Activated CD4-positive, alpha-beta T cell treated with anti-CD3 and anti-CD28 coated beads, Interleukin-2, amount 50 U/mL, for 24 hours (primary cell): Measurements from ENCODE around the gene KCNG2.

ENCODE experiments used
- DNase-seq, 2 donors: peaks; one replicate each; pipeline ENCODE4 v3.0.0-alpha.2; 2020; ENCODE audit warnings: low read depth in 1 of 2, low spot score in 1 of 2

Gene KCNG2

GRCh38 chr18:79796531-79797405, 970 bp upstream of the KCNG2 start:
- DNase-seq: no peak

- DNase-seq: no peak
These were observed 734 bp downstream of the KCNG2 start for GRCh38 chr18:79798346-79798998.

GRCh38 chr18:79798999-79799370, 1.2 kb downstream of the KCNG2 start:
- no peak for DNase-seq

GRCh38 chr18:79799619-79800370, 2.1 kb downstream of the KCNG2 start:
- no peak for DNase-seq

GRCh38 chr18:79800371-79801180, 2.8 kb downstream of the KCNG2 start:
- no peak for DNase-seq

- no peak for DNase-seq
These were observed 3.5 kb downstream of the KCNG2 start for GRCh38 chr18:79801217-79801616.

- DNase-seq: no peak
These were observed 3.9 kb downstream of the KCNG2 start for GRCh38 chr18:79801641-79802040.

- DNase-seq: no peak
These were observed 4.6 kb downstream of the KCNG2 start for GRCh38 chr18:79802298-79802697.

GRCh38 chr18:79803611-79804051, 5.9 kb downstream of the KCNG2 start:
- no peak for DNase-seq

GRCh38 chr18:79804130-79804787, 6.5 kb downstream of the KCNG2 start:
- DNase-seq: no peak

- DNase-seq: no peak
These were observed 7.6 kb downstream of the KCNG2 start for GRCh38 chr18:79805211-79805887.

- no peak for DNase-seq
These were observed 8.3 kb downstream of the KCNG2 start for GRCh38 chr18:79805926-79806487.

- DNase-seq: no peak
These were observed 9.5 kb downstream of the KCNG2 start for GRCh38 chr18:79806976-79807841.

GRCh38 chr18:79809482-79810192, 11.9 kb downstream of the KCNG2 start:
- DNase-seq: no peak

- no peak for DNase-seq
These were observed 14.3 kb downstream of the KCNG2 start for GRCh38 chr18:79812052-79812451.

- no peak for DNase-seq
These were observed 16.6 kb downstream of the KCNG2 start for GRCh38 chr18:79814373-79814772.

GRCh38 chr18:79815657-79816056, 17.9 kb downstream of the KCNG2 start:
- DNase-seq: no peak

GRCh38 chr18:79816092-79816491, 18.4 kb downstream of the KCNG2 start:
- no peak for DNase-seq
